Measurements from ENCODE around the gene COL25A1. TPM values are rescaled to one million over a fixed set of nuclear protein-coding genes. Genes with fewer than 3 reads are reported as not detected.

COL25A1 gene
- total RNA-seq, 1 experiment from 2014 or later: 4.2 TPM

DNA sequence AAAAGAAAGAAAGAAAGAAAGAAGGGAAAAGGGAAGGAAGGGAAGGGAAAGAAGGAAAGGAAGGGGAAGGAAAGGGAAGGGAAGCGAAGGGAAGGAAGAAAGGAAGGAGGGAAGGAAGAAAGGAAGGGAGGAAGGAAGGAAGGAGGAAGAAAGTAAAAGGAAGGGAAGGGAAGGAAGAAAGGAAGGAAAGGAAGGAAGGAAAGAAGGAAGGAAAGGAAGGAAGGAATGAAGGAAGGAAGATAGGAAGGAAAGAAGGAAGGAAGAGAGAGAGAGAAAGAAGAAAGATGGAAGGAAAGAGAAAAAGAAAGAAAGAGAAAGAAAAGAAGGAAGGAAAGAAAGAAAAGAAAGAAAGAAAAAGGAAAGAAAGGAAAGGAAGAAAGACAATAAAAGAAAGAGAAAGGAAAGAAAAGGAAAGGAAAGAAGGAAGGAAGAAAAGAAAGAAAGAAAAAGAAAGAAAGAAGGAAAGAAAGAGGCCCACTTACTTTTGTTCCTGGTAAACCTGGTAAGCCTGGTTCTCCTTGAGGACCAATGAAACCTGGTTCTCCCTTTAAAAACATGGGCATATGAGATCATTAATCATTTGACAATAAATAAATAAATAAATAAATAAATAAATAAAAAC lies 433.7 kb downstream of the COL25A1 start:
- WGBS (ENCODE audit: extremely low coverage, insufficient read length, low lambda C conversion rate): no CpG with 5 or more reads among the region's 1 CpG
- Histone ChIP-seq H2AK5ac (ENCODE audit: insufficient read length, low read length) (no peak overlapping the region), H3K4me1 (ENCODE audit: insufficient read depth, low read length) (no peaks in the 10 kb centered on the region), H3K27me3 (ENCODE audit: insufficient read depth, low read length) (no peaks in the 10 kb centered on the region), H3K4me2 (ENCODE audit: insufficient read depth, insufficient read length, low read length) (no peak overlapping the region), H3K23ac (ENCODE audit: insufficient read length, low read depth, low read length) (no peak overlapping the region), H3K14ac (ENCODE audit: insufficient read depth, low read length) (no peak overlapping the region), H3K56ac (ENCODE audit: insufficient read length, low read depth, low read length) (no peak overlapping the region), H3K23me2 (ENCODE audit: insufficient read length, low read depth, low read length, poor library complexity, severe bottlenecking) (no peaks in the 10 kb centered on the region), H3K4ac (ENCODE audit: low read depth, low read length) (no peak overlapping the region), H4K5ac (ENCODE audit: insufficient read length, low read depth, low read length) (no peak overlapping the region), H3K79me2 (ENCODE audit: insufficient read depth, low read length) (no peaks in the 10 kb centered on the region), H2BK15ac (ENCODE audit: low read depth, low read length) (no peak overlapping the region), H2BK12ac (ENCODE audit: insufficient read length, low read depth, low read length) (no peak overlapping the region), H3K79me1 (ENCODE audit: insufficient read depth, low read depth, low read length, poor library complexity, severe bottlenecking) (no peaks in the 10 kb centered on the region), H3T11ph (ENCODE audit: low read length) (no peak overlapping the region), H3K18ac (ENCODE audit: insufficient read length, low read depth, low read length) (no peak overlapping the region), H3K27ac (ENCODE audit: insufficient read length, low read depth, low read length) (no peak overlapping the region), H2BK20ac (ENCODE audit: low read depth, low read length, poor library complexity, severe bottlenecking) (no peak overlapping the region), H2BK120ac (ENCODE audit: low read depth, low read length, poor library complexity, severe bottlenecking) (no peak overlapping the region), H3K9ac (ENCODE audit: extremely low read depth, insufficient read length, low read length) (no peak overlapping the region), H3K9me3 (ENCODE audit: control insufficient read depth, low read depth, low read length) (no peaks in the 10 kb centered on the region), H4K20me1 (ENCODE audit: control insufficient read depth, insufficient read depth, insufficient read length) (no peaks in the 10 kb centered on the region), H2AFZ (ENCODE audit: low read length) (no peak overlapping the region), H4K91ac (ENCODE audit: insufficient read length, low read depth, low read length) (no peak overlapping the region), H4K8ac (replicated peaks; ENCODE audit: insufficient read length, low read depth, low read length) (no peak overlapping the region), H2BK5ac (ENCODE audit: insufficient read length, low read length) (no peak overlapping the region)
- no peak for DNase-seq
- H3K4me1 Mint-ChIP-seq: peaks cover 0 to 4% of the 10 kb centered on the region in 2 experiments; a peak in 1 of 4 replicates
- no peaks in the 10 kb centered on the region for H3K9me3 Mint-ChIP-seq
- H3K4me3 Mint-ChIP-seq: no peak overlapping the region
- no peaks in the 10 kb centered on the region for H3K27me3 Mint-ChIP-seq (ENCODE audit: low read depth)
- no peaks in the 10 kb centered on the region for H3K36me3 Mint-ChIP-seq (ENCODE audit: insufficient read depth in 1 of 3, low read depth in 3 of 3)
- H3K27ac Mint-ChIP-seq: no peak overlapping the region
- TF ChIP-seq, protein P1, sequence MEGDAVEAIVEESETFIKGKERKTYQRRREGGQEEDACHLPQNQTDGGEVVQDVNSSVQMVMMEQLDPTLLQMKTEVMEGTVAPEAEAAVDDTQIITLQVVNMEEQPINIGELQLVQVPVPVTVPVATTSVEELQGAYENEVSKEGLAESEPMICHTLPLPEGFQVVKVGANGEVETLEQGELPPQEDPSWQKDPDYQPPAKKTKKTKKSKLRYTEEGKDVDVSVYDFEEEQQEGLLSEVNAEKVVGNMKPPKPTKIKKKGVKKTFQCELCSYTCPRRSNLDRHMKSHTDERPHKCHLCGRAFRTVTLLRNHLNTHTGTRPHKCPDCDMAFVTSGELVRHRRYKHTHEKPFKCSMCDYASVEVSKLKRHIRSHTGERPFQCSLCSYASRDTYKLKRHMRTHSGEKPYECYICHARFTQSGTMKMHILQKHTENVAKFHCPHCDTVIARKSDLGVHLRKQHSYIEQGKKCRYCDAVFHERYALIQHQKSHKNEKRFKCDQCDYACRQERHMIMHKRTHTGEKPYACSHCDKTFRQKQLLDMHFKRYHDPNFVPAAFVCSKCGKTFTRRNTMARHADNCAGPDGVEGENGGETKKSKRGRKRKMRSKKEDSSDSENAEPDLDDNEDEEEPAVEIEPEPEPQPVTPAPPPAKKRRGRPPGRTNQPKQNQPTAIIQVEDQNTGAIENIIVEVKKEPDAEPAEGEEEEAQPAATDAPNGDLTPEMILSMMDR (conservative IDR thresholded peaks at IDR 0.05): no peak
